ENCODE data around the gene MFAP4.

MFAP4 gene

DNA sequence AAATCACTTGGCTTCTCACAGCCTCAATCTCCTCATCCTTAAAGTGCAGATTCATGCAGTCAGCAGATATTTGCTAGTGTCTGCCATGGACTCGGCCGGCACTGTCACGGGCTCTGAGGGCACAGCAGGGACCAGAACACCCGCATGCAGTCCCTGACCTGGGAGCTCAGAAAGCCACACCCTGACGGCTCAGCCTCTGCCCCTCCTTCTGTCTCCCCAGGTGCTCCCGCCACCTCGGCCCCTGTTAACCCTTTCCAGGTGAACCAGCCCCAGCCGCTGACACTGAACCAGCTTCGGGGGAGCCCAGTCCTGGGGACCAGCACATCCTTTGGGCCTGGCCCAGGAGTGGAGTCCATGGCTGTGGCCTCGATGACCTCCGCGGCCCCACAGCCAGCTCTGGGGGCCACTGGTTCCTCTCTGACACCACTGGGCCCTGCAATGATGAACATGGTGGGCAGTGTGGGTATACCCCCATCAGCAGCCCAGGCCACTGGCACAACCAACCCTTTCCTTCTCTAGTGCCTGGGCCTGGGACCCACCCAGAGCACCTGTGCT lies 53.2 kb downstream of the MFAP4 start:
- no peak for DNase-seq (ENCODE audit: low read depth in 2 of 2)
